Measurements from ENCODE around the gene IL17A. TPM values are rescaled to one million over a fixed set of nuclear protein-coding genes. Genes with fewer than 3 reads are reported as not detected.
"Not testable (repeated sequence)": the region's sequence is repeated elsewhere in the genome, so short reads cannot be mapped to it uniquely, and the experiment has no call there.

The IL17A gene
- total RNA-seq, 6 experiments from 2014 or later, result not detected

GRCh38 chr6:52190409-52190808 is 4.2 kb downstream of the IL17A start:
- Histone ChIP-seq H3K36me3 (no peaks in the 10 kb centered on the region), H3K27ac (no peak overlapping the region), H3K9me3 (no peaks in the 10 kb centered on the region), H3K4me3 (no peak overlapping the region), H3K4me1 (no peaks in the 10 kb centered on the region), H3K27me3 (no peaks in the 10 kb centered on the region)
- intact Hi-C loops (cut with DNase I), result no loop called here
- no peak for ATAC-seq
- no peak for DNase-seq
- no peak for TF ChIP-seq POLR2A (IDR thresholded peaks at IDR 0.05)
- TF ChIP-seq CTCF (IDR thresholded peaks at IDR 0.05), result no peak
- WGBS (ENCODE audit: insufficient coverage, low coverage, low lambda C conversion rate, missing lambda C conversion rate), result 59% methylated on average over 3 of the region's 3 CpGs

- ATAC-seq, result peak; percentile 57 to 90 (median 80)
- TF ChIP-seq POLR2A (IDR thresholded peaks at IDR 0.05) (no peak), CTCF (IDR thresholded peaks at IDR 0.05) (no peak)
- H3K9me3 ChIP-seq, result no peaks in the 10 kb centered on the region
Observed at GRCh38 chr6:52191824-52192223, 5.6 kb downstream of the IL17A start.

GRCh38 chr6:52195886-52196285 is 9.7 kb downstream of the IL17A start:
- TF ChIP-seq CTCF (IDR thresholded peaks at IDR 0.05), result no peak
- TF ChIP-seq POLR2A (IDR thresholded peaks at IDR 0.05), result no peak
- intact Hi-C loops (cut with DNase I), result no loop called here
- Histone ChIP-seq H3K9me3 (no peaks in the 10 kb centered on the region), H3K4me1 (no peaks in the 10 kb centered on the region), H3K4me3 (no peak overlapping the region), H3K27ac (no peak overlapping the region), H3K36me3 (no peaks in the 10 kb centered on the region), H3K27me3 (no peaks in the 10 kb centered on the region)
- ATAC-seq (no peak), DNase-seq (no peak)
- WGBS (ENCODE audit: insufficient coverage, low coverage, low lambda C conversion rate, missing lambda C conversion rate), result 29% methylated on average over 2 of the region's 2 CpGs

More at GRCh38 chr6:52191824-52192223, 5.6 kb downstream of the IL17A start:
- Histone ChIP-seq H3K4me1 (no peaks in the 10 kb centered on the region), H3K27ac (no peak overlapping the region), H3K27me3 (no peaks in the 10 kb centered on the region), H3K4me3 (no peak overlapping the region), H3K36me3 (no peaks in the 10 kb centered on the region)
- no peak for DNase-seq
- WGBS (ENCODE audit: insufficient coverage, low coverage, low lambda C conversion rate, missing lambda C conversion rate), result 26% methylated on average over 3 of the region's 3 CpGs
- intact Hi-C loops (cut with DNase I), result no loop called here

- intact Hi-C loops (cut with DNase I); ATAC-seq; H3K9me3 ChIP-seq; H3K4me3 ChIP-seq; H3K27me3 ChIP-seq; H3K4me1 ChIP-seq; DNase-seq; H3K27ac ChIP-seq; H3K36me3 ChIP-seq: not testable (repeated sequence)
- 36% methylated on average over 3 of the region's 5 CpGs for WGBS (ENCODE audit: insufficient coverage, low coverage, low lambda C conversion rate, missing lambda C conversion rate)
Observed at GRCh38 chr6:52200088-52200487, 13.9 kb downstream of the IL17A start.

- intact Hi-C loops (cut with DNase I), result no loop called here
- no CpG with 5 or more reads among the region's 1 CpG for WGBS (ENCODE audit: insufficient coverage, low coverage, low lambda C conversion rate, missing lambda C conversion rate)
- no peak overlapping the region for H3K27ac ChIP-seq
- ATAC-seq (no peak), DNase-seq (no peak)
- no peaks in the 10 kb centered on the region for H3K4me1 ChIP-seq
- TF ChIP-seq POLR2A (IDR thresholded peaks at IDR 0.05) (no peak), CTCF (IDR thresholded peaks at IDR 0.05) (no peak)
- no peaks in the 10 kb centered on the region for H3K27me3 ChIP-seq
- no peaks in the 10 kb centered on the region for H3K9me3 ChIP-seq
- no peak overlapping the region for H3K4me3 ChIP-seq
- no peaks in the 10 kb centered on the region for H3K36me3 ChIP-seq
Observed at GRCh38 chr6:52201046-52201445, 14.9 kb downstream of the IL17A start.
